OCI-LY3 (cell line): ENCODE measurements around the gene LRRC4.

Source experiments
- EZH2phosphoT487 ChIP-seq: fragments of 200-600 bp; shearing (Covaris generic); IDR thresholded peaks from 2 replicates; pipeline ENCODE4 v1.6.1; 2018; ENCODE audit warnings: antibody characterized with exemption, mixed run types, low read depth
- TF ChIP-seq, protein P1 (sequence below): fragments of 200-600, 300-600 bp; sonication (generic); IDR thresholded peaks from 2 replicates; pipeline ENCODE4 v1.5.1; 2014; ENCODE audit warnings: antibody characterized with exemption, low read length, low read depth

DNA sequence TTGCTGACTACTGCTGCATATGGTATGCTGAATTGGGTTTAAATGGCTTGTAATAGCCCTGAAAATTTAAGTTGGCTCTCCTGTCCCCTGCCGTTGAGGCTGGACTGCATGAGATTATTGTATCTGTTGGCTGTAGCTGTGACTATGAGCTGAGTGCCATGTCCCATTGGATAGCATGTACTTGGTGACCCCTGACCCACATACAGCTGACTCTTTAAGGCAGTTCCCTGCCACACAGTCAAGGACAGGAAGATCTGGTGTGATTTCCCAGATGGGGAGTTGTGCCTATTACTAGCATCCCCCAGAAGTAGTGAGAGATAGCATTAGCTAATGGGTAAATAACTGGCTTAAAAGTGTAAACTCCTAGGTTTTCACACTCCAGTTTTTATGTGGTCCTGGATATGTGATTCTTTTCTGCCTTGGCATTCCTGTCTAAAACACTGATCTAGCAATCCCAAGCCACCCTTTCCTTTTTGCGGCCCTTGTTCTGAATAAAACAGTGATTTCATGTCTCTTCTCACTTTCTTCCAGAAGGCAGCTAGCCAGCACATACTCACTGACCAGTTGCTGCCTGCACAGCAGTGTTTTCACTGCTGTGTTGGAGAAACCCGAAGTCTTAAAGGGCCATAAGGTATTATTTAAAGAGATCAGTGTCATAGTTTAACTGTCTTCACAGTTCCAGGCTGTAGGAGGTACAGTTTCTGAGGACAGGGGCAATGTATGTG lies 35.9 kb downstream of the LRRC4 start:
- TF ChIP-seq, protein P1, sequence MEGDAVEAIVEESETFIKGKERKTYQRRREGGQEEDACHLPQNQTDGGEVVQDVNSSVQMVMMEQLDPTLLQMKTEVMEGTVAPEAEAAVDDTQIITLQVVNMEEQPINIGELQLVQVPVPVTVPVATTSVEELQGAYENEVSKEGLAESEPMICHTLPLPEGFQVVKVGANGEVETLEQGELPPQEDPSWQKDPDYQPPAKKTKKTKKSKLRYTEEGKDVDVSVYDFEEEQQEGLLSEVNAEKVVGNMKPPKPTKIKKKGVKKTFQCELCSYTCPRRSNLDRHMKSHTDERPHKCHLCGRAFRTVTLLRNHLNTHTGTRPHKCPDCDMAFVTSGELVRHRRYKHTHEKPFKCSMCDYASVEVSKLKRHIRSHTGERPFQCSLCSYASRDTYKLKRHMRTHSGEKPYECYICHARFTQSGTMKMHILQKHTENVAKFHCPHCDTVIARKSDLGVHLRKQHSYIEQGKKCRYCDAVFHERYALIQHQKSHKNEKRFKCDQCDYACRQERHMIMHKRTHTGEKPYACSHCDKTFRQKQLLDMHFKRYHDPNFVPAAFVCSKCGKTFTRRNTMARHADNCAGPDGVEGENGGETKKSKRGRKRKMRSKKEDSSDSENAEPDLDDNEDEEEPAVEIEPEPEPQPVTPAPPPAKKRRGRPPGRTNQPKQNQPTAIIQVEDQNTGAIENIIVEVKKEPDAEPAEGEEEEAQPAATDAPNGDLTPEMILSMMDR: no peak
- no peak for TF ChIP-seq EZH2phosphoT487
